Astrocyte of the spinal cord (primary cell): Measurements from ENCODE around the gene SLC25A34.

ENCODE experiments used
- DNase-seq: peaks from one replicate; pipeline ENCODE4 v3.0.0; 2011; ENCODE audit warnings: low read depth, low spot score
- H3K4me3 ChIP-seq: 2 replicates; pipeline ENCODE4 v1.5.1; 2011; ENCODE audit warnings: low read depth, mild to moderate bottlenecking, low read length, moderate library complexity
- in situ Hi-C: cut with HindIII; loops from 2 replicates; pipeline ENCODE4 v1.10.0; 2017; ENCODE audit warnings: low sequenced_read_pairs
- TF ChIP-seq, protein P1 (sequence below): IDR thresholded peaks from 2 replicates; pipeline ENCODE4 v1.5.1; 2012; ENCODE audit warnings: low read depth, mild to moderate bottlenecking, low read length, inconsistent platforms

Gene SLC25A34

GRCh38 chr1:15732686-15733081, 3.4 kb upstream of the SLC25A34 start:
- TF ChIP-seq, protein P1, sequence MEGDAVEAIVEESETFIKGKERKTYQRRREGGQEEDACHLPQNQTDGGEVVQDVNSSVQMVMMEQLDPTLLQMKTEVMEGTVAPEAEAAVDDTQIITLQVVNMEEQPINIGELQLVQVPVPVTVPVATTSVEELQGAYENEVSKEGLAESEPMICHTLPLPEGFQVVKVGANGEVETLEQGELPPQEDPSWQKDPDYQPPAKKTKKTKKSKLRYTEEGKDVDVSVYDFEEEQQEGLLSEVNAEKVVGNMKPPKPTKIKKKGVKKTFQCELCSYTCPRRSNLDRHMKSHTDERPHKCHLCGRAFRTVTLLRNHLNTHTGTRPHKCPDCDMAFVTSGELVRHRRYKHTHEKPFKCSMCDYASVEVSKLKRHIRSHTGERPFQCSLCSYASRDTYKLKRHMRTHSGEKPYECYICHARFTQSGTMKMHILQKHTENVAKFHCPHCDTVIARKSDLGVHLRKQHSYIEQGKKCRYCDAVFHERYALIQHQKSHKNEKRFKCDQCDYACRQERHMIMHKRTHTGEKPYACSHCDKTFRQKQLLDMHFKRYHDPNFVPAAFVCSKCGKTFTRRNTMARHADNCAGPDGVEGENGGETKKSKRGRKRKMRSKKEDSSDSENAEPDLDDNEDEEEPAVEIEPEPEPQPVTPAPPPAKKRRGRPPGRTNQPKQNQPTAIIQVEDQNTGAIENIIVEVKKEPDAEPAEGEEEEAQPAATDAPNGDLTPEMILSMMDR: no peak
- in situ Hi-C loops: no loop called here
- DNase-seq: no peak
- H3K4me3 ChIP-seq: no peak overlapping the region

DNA sequence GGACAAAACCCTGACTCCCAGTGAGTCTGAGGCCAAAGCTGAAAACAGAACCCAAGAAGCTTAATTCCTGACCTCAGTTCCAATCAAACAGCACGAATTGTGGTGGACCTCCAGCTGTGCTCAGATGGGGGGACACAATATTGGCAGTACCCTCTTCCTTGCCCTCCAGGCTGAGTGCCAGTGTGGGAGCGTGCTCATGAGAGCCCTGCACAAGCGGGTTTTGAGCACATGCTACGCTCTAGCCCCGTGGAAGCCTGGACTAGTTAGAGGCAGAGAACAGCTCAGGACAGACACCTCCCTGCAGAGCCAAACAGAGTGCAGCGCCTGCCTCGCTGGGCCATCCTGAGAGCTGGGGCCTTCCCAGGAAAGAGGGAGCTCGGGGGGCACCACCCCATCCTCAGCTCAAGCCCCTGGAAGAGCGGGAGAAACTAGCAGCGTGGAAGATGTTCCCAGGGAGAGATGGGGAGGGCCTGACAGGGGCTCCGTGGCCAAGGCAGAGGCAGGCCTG, 2.8 kb upstream of the SLC25A34 start:
- no peak overlapping the region for H3K4me3 ChIP-seq
- TF ChIP-seq, protein P1: no peak
- DNase-seq: no peak
- in situ Hi-C loops: no loop called here

- TF ChIP-seq, protein P1: no peak
- no peak for DNase-seq
- in situ Hi-C loops: no loop called here
- H3K4me3 ChIP-seq: no peak overlapping the region
Measured at GRCh38 chr1:15733726-15734226, 2.3 kb upstream of the SLC25A34 start.

- in situ Hi-C loops: no loop called here
- TF ChIP-seq, protein P1: no peak
- DNase-seq: no peak
- no peak overlapping the region for H3K4me3 ChIP-seq
Measured at GRCh38 chr1:15734296-15734695, 1.8 kb upstream of the SLC25A34 start.

GRCh38 chr1:15734901-15735300, 1.2 kb upstream of the SLC25A34 start:
- DNase-seq: no peak
- in situ Hi-C loops: no loop called here

DNA sequence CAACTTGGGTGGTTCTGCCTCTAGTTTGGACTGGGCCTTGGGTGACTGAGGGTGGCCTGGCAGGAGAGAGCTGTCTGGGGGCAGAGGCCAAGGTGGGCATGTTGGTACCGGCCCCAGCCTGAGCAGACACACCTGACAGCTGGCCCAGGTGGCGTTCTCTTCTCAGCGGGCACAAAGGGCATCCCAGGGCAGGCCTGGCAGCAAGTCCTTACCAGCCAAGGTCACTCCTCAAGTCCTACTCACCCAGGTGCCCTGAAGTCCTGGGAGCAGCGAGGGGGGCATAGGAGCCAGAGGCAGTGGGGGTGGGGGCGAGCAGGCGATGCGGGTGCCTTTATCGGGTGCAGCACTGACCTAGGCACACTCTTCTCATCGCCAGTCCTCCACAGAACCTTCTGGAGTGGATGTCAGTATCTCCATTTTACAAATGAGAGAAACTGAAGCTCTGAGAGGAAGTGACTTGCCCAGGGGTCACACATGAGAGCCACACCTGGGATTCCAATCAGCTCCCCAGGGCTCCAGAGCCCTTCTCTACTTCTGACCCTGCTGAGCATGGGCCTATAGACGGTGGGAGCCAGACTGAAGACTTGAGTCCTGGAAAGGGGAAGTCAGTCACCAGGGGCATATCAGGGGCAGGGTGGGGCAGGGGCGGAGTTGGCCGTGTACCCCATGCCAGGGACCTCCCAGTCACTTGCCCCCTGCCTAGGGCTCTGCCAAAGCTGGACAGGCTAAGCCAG, 587 bp upstream of the SLC25A34 start:
- in situ Hi-C loops: no loop called here
- TF ChIP-seq, protein P1: no peak
- H3K4me3 ChIP-seq: no peak overlapping the region
- DNase-seq: no peak

More at GRCh38 chr1:15734901-15735300, 1.2 kb upstream of the SLC25A34 start:
- no peak overlapping the region for H3K4me3 ChIP-seq
- TF ChIP-seq, protein P1: no peak
